Lower leg skin (tissue), 3 donors: ENCODE measurements around the gene TPTE.
"Not testable (repeated sequence)": the region's sequence is repeated elsewhere in the genome, so short reads cannot be mapped to it uniquely, and the experiment has no call there.

Experiments
- POLR2A ChIP-seq, 2 donors: fragments of 450-650 bp; IDR thresholded peaks; one replicate each; pipeline ENCODE4 v1.6.1; 2016 to 2017; ENCODE audit warnings: antibody characterized with exemption in 2 of 2, mild to moderate bottlenecking in 1 of 2, moderate library complexity in 1 of 2
- TF ChIP-seq, protein P1 (sequence below), 3 donors: fragments of 450-650 bp; IDR thresholded peaks; one replicate each; pipeline ENCODE4 v1.5.1; 2016; ENCODE audit warnings: antibody characterized with exemption in 3 of 3, mild to moderate bottlenecking in 3 of 3, moderate library complexity in 2 of 3

GRCh38 chr21:10471999-10472398, 49.4 kb upstream of the TPTE start:
- TF ChIP-seq, protein P1, sequence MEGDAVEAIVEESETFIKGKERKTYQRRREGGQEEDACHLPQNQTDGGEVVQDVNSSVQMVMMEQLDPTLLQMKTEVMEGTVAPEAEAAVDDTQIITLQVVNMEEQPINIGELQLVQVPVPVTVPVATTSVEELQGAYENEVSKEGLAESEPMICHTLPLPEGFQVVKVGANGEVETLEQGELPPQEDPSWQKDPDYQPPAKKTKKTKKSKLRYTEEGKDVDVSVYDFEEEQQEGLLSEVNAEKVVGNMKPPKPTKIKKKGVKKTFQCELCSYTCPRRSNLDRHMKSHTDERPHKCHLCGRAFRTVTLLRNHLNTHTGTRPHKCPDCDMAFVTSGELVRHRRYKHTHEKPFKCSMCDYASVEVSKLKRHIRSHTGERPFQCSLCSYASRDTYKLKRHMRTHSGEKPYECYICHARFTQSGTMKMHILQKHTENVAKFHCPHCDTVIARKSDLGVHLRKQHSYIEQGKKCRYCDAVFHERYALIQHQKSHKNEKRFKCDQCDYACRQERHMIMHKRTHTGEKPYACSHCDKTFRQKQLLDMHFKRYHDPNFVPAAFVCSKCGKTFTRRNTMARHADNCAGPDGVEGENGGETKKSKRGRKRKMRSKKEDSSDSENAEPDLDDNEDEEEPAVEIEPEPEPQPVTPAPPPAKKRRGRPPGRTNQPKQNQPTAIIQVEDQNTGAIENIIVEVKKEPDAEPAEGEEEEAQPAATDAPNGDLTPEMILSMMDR (IDR thresholded peaks at IDR 0.05): not testable (repeated sequence)
- not testable (repeated sequence) for TF ChIP-seq POLR2A (IDR thresholded peaks at IDR 0.05)
